WERI-Rb-1 (cell line): ENCODE measurements around the gene AKAP13.

Experiments used
- DNase-seq: peaks from one replicate; pipeline ENCODE4 v3.0.0-alpha.2; 2020
- H3K27ac ChIP-seq: fragments of 250-450 bp; sonication (Bioruptor Pico); 2 replicates; pipeline ENCODE4 v1.5.1; 2020; ENCODE audit warnings: mild to moderate bottlenecking, moderate library complexity
- H3K27me3 ChIP-seq: fragments of 250-450 bp; sonication (Bioruptor Pico); 2 replicates; pipeline ENCODE4 v1.5.1; 2021; ENCODE audit warnings: mild to moderate bottlenecking, low read depth, moderate library complexity; ENCODE audit not compliant: insufficient read depth, severe bottlenecking
- H3K36me3 ChIP-seq: fragments of 250-450 bp; sonication (Bioruptor Pico); 2 replicates; pipeline ENCODE4 v1.5.1; 2020; ENCODE audit warnings: mild to moderate bottlenecking, moderate library complexity
- H3K4me3 ChIP-seq: 2 replicates; pipeline ENCODE4 v1.5.1; 2011; ENCODE audit warnings: low read depth, mild to moderate bottlenecking, control low read depth, low read length
- H3K9me3 ChIP-seq: fragments of 250-450 bp; sonication (Bioruptor Pico); 2 replicates; pipeline ENCODE4 v1.5.1; 2021; ENCODE audit warnings: mild to moderate bottlenecking, moderate library complexity; ENCODE audit not compliant: severe bottlenecking
- TF ChIP-seq, protein P1 (sequence below): IDR thresholded peaks from 2 replicates; pipeline ENCODE4 v1.5.1; 2011; ENCODE audit warnings: low read depth, mild to moderate bottlenecking, control low read depth, inconsistent platforms, low read length

The AKAP13 gene

DNA sequence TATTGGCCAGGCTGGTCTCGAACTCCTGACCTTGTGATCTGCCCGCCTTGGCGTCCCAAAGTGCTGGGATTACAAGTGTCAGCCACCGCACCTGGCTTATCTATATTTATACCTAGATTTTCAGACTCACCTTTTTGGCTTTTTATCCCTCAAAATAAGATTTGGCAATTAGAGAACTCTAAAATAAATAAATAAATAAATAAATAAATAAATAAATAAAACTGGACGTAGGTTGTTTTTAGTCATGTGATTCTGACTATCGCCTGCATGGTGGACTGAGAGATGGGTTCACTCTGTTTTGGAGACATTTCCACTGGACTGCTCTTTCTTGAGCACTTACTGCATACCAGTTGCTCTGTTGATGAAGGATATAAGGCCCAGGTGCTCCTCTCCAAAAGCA, 46.2 kb upstream of the AKAP13 start:
- DNase-seq = no peak
- TF ChIP-seq, protein P1, sequence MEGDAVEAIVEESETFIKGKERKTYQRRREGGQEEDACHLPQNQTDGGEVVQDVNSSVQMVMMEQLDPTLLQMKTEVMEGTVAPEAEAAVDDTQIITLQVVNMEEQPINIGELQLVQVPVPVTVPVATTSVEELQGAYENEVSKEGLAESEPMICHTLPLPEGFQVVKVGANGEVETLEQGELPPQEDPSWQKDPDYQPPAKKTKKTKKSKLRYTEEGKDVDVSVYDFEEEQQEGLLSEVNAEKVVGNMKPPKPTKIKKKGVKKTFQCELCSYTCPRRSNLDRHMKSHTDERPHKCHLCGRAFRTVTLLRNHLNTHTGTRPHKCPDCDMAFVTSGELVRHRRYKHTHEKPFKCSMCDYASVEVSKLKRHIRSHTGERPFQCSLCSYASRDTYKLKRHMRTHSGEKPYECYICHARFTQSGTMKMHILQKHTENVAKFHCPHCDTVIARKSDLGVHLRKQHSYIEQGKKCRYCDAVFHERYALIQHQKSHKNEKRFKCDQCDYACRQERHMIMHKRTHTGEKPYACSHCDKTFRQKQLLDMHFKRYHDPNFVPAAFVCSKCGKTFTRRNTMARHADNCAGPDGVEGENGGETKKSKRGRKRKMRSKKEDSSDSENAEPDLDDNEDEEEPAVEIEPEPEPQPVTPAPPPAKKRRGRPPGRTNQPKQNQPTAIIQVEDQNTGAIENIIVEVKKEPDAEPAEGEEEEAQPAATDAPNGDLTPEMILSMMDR = no peak
- H3K27ac ChIP-seq = no peak overlapping the region
- no peaks in the 10 kb centered on the region for H3K36me3 ChIP-seq
- H3K27me3 ChIP-seq = no peaks in the 10 kb centered on the region
- no peak overlapping the region for H3K4me3 ChIP-seq
- no peaks in the 10 kb centered on the region for H3K9me3 ChIP-seq

GRCh38 chr15:85335193-85335942, 45.0 kb upstream of the AKAP13 start:
- Histone ChIP-seq H3K36me3 (no peaks in the 10 kb centered on the region), H3K4me3 (no peak overlapping the region), H3K9me3 (no peaks in the 10 kb centered on the region), H3K27me3 (no peaks in the 10 kb centered on the region), H3K27ac (no peak overlapping the region)
- no peak for DNase-seq
- TF ChIP-seq, protein P1 = peak; percentile 9; the same call in 1 of the 2 replicates

DNA sequence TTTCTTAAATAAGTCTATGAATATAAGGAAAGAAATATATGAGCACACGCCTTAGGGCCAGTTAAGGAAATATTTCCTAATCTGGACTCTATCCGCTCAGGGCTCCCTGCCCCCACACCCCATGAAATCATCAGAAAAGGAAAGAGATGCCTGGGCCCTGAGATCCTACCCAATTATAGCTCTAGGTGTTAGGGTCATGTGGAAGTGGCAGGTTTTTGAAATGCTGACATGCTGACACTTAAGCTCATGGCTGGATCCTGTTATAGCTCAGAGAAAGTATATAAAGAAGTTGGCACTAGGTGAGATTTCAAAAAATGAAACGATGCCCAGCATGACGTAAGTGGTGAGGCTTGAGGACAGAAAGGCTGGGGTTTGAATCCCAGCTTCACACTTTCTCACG, 43.5 kb upstream of the AKAP13 start:
- H3K36me3 ChIP-seq = no peaks in the 10 kb centered on the region
- H3K9me3 ChIP-seq = no peaks in the 10 kb centered on the region
- TF ChIP-seq, protein P1 = no peak
- no peak overlapping the region for H3K27ac ChIP-seq
- H3K27me3 ChIP-seq = no peaks in the 10 kb centered on the region
- DNase-seq = no peak
- no peak overlapping the region for H3K4me3 ChIP-seq

- Histone ChIP-seq H3K27me3 (no peaks in the 10 kb centered on the region), H3K9me3 (no peaks in the 10 kb centered on the region), H3K27ac (peak overlapping the region; percentile 15; the same call in 1 of the 2 replicates), H3K36me3 (no peaks in the 10 kb centered on the region), H3K4me3 (no peak overlapping the region)
- TF ChIP-seq, protein P1 = no peak
- DNase-seq = no peak
These were observed 42.9 kb upstream of the AKAP13 start for GRCh38 chr15:85337425-85338074.

DNA sequence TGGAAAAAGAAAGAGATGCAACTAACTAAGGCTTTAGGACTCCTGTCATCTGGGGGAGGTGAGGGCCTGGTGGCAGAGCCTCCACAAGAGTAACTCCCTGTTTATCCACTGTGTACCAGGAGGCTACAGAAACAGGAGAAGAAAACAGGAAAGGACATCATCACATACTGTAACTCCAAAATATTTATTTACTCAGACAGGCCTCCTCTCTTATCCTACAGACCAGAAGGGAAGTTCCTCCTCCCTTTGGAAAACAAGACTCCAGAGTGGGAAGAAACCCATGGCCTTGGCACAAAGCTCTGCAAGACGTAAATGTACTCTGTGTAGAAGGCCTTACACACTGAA, 40.1 kb upstream of the AKAP13 start:
- H3K4me3 ChIP-seq = no peak overlapping the region
- H3K27me3 ChIP-seq = no peaks in the 10 kb centered on the region
- H3K27ac ChIP-seq = no peak overlapping the region
- TF ChIP-seq, protein P1 = no peak
- no peaks in the 10 kb centered on the region for H3K36me3 ChIP-seq
- no peak for DNase-seq
- H3K9me3 ChIP-seq = no peaks in the 10 kb centered on the region
